Retinal pigment epithelial cell (primary cell): ENCODE data around the gene TMEM222.
"Not testable (repeated sequence)": the region's sequence is repeated elsewhere in the genome, so short reads cannot be mapped to it uniquely, and the experiment has no call there.

Experiments
- DNase-seq: peaks from one replicate; pipeline ENCODE4 v3.0.0-alpha.2; 2010; ENCODE audit warnings: low read depth
- H3K4me3 ChIP-seq: 2 replicates; pipeline ENCODE4 v1.5.1; 2011; ENCODE audit warnings: mild to moderate bottlenecking, low read length, control low read depth, moderate library complexity
- CTCF ChIP-seq: conservative IDR thresholded peaks from 2 replicates; pipeline ENCODE4 v1.5.1; 2011; ENCODE audit warnings: low read depth, low read length, control low read depth, inconsistent platforms

The TMEM222 gene

GRCh38 chr1:27380766-27381733 is 59.1 kb downstream of the TMEM222 start:
- no peak for TF ChIP-seq CTCF
- no peak for DNase-seq
- no peak overlapping the region for H3K4me3 ChIP-seq

GRCh38 chr1:27381969-27382762 is 60.2 kb downstream of the TMEM222 start:
- no peak for DNase-seq
- TF ChIP-seq CTCF: no peak
- no peak overlapping the region for H3K4me3 ChIP-seq

- no peak for TF ChIP-seq CTCF
- no peak within 1 kb of the TSS for H3K4me3 ChIP-seq
- no peak for DNase-seq
These were observed 61.2 kb downstream of the TMEM222 start, which contains the start of gene CD164L2 for GRCh38 chr1:27383039-27383605. CD164L2 (minus strand) TSS chr1:27383333; CDS start chr1:27383239, 94 bp downstream.

- no peak overlapping the region for H3K4me3 ChIP-seq
- no peak for DNase-seq
- TF ChIP-seq CTCF: no peak
These were observed 61.7 kb downstream of the TMEM222 start for GRCh38 chr1:27383661-27384060.

- DNase-seq, H3K4me3 ChIP-seq: not testable (repeated sequence)
These were observed 62.8 kb downstream of the TMEM222 start for GRCh38 chr1:27384797-27385196.
